ENCODE results near the gene AMN1.

Gene AMN1

DNA sequence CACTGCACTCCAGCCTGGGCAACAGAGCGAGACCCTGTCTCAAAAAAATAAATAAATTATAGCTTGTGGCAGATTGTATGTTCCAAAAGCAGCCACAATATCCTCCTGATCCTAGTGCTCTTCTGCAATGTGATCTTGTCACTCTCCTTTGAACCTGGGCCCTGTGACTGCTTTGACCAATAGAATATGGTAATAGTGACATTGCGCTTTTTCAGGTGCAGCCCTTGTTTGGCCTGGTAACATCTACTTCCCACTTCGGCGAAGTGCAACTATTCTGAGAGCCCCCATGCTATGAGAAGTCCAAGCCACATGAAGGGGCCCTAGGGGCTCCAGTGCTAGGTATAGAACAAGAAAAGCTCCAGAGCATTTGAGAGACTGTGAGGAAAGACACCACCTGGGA is 106.8 kb downstream of the AMN1 start:
- Histone ChIP-seq H3K4me3 (ENCODE audit: low read length) (no peak overlapping the region), H3K9me3 (ENCODE audit: control insufficient read depth, insufficient read depth, low read length) (no peaks in the 10 kb centered on the region), H3F3A (ENCODE audit: control insufficient read depth, insufficient read depth) (peaks cover 2% of the 10 kb centered on the region; the same call in 1 of the 2 replicates), H4K20me1 (ENCODE audit: control insufficient read depth, insufficient read depth, low read depth, low read length) (no peaks in the 10 kb centered on the region), H3K27ac (ENCODE audit: low read depth, low read length) (no peak overlapping the region), H3K9me2 (replicated peaks; ENCODE audit: control insufficient read depth, low read length) (no peaks in the 10 kb centered on the region), H3K79me2 (ENCODE audit: control insufficient read depth, low read length) (no peaks in the 10 kb centered on the region), H3K4me2 (ENCODE audit: low read length) (0 out of 2 replicates have a peak overlapping the region, but pooled peaks have one; percentile 0), H3K27me3 (ENCODE audit: control insufficient read depth, low read length) (no peaks in the 10 kb centered on the region), H3K4me1 (ENCODE audit: control insufficient read depth, low read length) (peaks cover 11% of the 10 kb centered on the region), H3K36me3 (ENCODE audit: control insufficient read depth, low read length) (no peaks in the 10 kb centered on the region)
- no peak for TF ChIP-seq EZH2phosphoT487 (IDR thresholded peaks at IDR 0.05; ENCODE audit: borderline replicate concordance, low read length)
- TF ChIP-seq, protein P1, sequence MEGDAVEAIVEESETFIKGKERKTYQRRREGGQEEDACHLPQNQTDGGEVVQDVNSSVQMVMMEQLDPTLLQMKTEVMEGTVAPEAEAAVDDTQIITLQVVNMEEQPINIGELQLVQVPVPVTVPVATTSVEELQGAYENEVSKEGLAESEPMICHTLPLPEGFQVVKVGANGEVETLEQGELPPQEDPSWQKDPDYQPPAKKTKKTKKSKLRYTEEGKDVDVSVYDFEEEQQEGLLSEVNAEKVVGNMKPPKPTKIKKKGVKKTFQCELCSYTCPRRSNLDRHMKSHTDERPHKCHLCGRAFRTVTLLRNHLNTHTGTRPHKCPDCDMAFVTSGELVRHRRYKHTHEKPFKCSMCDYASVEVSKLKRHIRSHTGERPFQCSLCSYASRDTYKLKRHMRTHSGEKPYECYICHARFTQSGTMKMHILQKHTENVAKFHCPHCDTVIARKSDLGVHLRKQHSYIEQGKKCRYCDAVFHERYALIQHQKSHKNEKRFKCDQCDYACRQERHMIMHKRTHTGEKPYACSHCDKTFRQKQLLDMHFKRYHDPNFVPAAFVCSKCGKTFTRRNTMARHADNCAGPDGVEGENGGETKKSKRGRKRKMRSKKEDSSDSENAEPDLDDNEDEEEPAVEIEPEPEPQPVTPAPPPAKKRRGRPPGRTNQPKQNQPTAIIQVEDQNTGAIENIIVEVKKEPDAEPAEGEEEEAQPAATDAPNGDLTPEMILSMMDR (IDR thresholded peaks at IDR 0.05; ENCODE audit: low read depth, low read length, poor library complexity, severe bottlenecking) = no peak
